Motor neuron (in vitro differentiated cells): ENCODE data around the gene TNFRSF1A. TPM values are rescaled to one million over a fixed set of nuclear protein-coding genes. Genes with fewer than 3 reads are reported as not detected.
A peak's percentile ranks its signal among the peaks of the same experiment; 100 is the strongest.

Experiments used
- ATAC-seq, 8 experiments: fragments of 200-7000 bp; cut with Tn5 transposase; replicated peaks in 6 of 8; 2 replicates each; pipeline ENCODE4 v1.8.0; 2021; ENCODE audit warnings: mild to moderate bottlenecking in 8 of 8, moderate library complexity in 8 of 8
- H3K27ac ChIP-seq, 2 donors: fragments of 250-450 bp; sonication (Bioruptor Pico); 2 replicates each; pipeline ENCODE4 v1.9.0; 2021; ENCODE audit warnings: antibody characterized with exemption in 2 of 2, mild to moderate bottlenecking in 2 of 2, moderate library complexity in 1 of 2
- H3K4me1 ChIP-seq, 2 donors: fragments of 250-450 bp; sonication (Bioruptor Pico); replicated peaks in 1 of 2; 2 replicates each; pipeline ENCODE4 v1.6.1; 2021; ENCODE audit warnings: antibody characterized with exemption in 2 of 2, mild to moderate bottlenecking in 2 of 2, moderate library complexity in 1 of 2
- H3K4me3 ChIP-seq, 5 donors: fragments of 250-450 bp; sonication (Bioruptor Pico); 2 replicates each; pipeline ENCODE4 v1.9.0; 2021; ENCODE audit warnings: antibody characterized with exemption in 5 of 5, mild to moderate bottlenecking in 5 of 5, moderate library complexity in 4 of 5
- WGBS, 10 experiments: fragments of 450-650 bp; shearing (Covaris generic); methylation state at CpG; one replicate each; pipeline ENCODE4 v1.0.0; 2022; 5-methylcytosine and 5-hydroxymethylcytosine counted together
- in situ Hi-C, 9 experiments: fragments of 400-800 bp; cut with MboI; loops; one replicate each; pipeline ENCODE4 v1.15.0; 2021; ENCODE audit warnings: low sequenced_read_pairs in 9 of 9, low pct_unique_long_range_greater_than_20kb in 2 of 9; ENCODE audit not compliant: unreplicated experiment in 9 of 9
- total RNA-seq, 8 experiments: library from RNA; unstranded; fragments of 300-600 nt; gene quantifications; 2 replicates each; pipeline versions ENCODE4 v1.2.3 to v1.2.4, GENCODE V29; 2022

Gene TNFRSF1A
- total RNA-seq, 8 experiments from 2014 or later, result 5.5 to 118 (median 35.7) TPM

- Histone ChIP-seq H3K4me1 (peaks cover 7 to 18% of the 10 kb centered on the region in 2 donors), H3K27ac (no peak overlapping the region), H3K4me3 (no peak overlapping the region)
- WGBS, 10 experiments, result 80 to 100% (median 92%) methylated on average over 1 to 6 of the region's 10 CpGs; no CpG with 5 or more reads in 4 of the 10 experiments
- ATAC-seq, result no peak
- in situ Hi-C loops, result no loop called here
Observed at GRCh38 chr12:6328045-6328779, 13.7 kb downstream of the TNFRSF1A start.

GRCh38 chr12:6327229-6328041, 14.4 kb downstream of the TNFRSF1A start:
- Histone ChIP-seq H3K4me3 (no peak overlapping the region), H3K27ac (no peak overlapping the region), H3K4me1 (peaks cover 9 to 25% of the 10 kb centered on the region in 2 donors)
- WGBS, 10 experiments, result 57 to 100% (median 89%) methylated on average over 1 to 14 of the region's 33 CpGs; no CpG with 5 or more reads in 5 of the 10 experiments
- no peak for ATAC-seq
- in situ Hi-C loops, result no loop called here

GRCh38 chr12:6326316-6327228, 15.3 kb downstream of the TNFRSF1A start:
- no peak overlapping the region for H3K4me3 ChIP-seq
- H3K4me1 ChIP-seq, result peaks cover 9 to 25% of the 10 kb centered on the region in 2 donors
- peak; percentile 0 to 74 (median 66) for ATAC-seq
- 20 to 80% (median 50%) methylated on average over 1 to 18 of the region's 21 CpGs for WGBS, 10 experiments
- in situ Hi-C loops, result no loop called here
- H3K27ac ChIP-seq, result no peak overlapping the region

- 78 to 100% (median 98%) methylated on average over 1 to 3 of the region's 6 CpGs; no CpG with 5 or more reads in 4 of the 10 experiments for WGBS, 10 experiments
- in situ Hi-C loops, result no loop called here
- peaks cover 9 to 25% of the 10 kb centered on the region in 2 donors for H3K4me1 ChIP-seq
- no peak overlapping the region for H3K27ac ChIP-seq
- no peak for ATAC-seq
- no peak overlapping the region for H3K4me3 ChIP-seq
Observed at GRCh38 chr12:6324936-6325750, 16.7 kb downstream of the TNFRSF1A start.

GRCh38 chr12:6323995-6324711, 17.7 kb downstream of the TNFRSF1A start:
- in situ Hi-C loops, result no loop called here
- Histone ChIP-seq H3K27ac (peak overlapping the region in 1 of 2 donors; percentile 41), H3K4me3 (no peak overlapping the region), H3K4me1 (peaks cover 9 to 25% of the 10 kb centered on the region in 2 donors)
- no peak for ATAC-seq
- 50 to 80% (median 51%) methylated on average over 1 to 2 of the region's 19 CpGs; no CpG with 5 or more reads in 7 of the 10 experiments for WGBS, 10 experiments

GRCh38 chr12:6323340-6323994, 18.4 kb downstream of the TNFRSF1A start:
- peaks cover 9 to 25% of the 10 kb centered on the region in 2 donors for H3K4me1 ChIP-seq
- 0 to 54% (median 15%) methylated on average over 1 to 10 of the region's 14 CpGs; no CpG with 5 or more reads in 1 of the 10 experiments for WGBS, 10 experiments
- H3K27ac ChIP-seq, result peak overlapping the region in 1 of 2 donors; percentile 41
- no peak overlapping the region for H3K4me3 ChIP-seq
- ATAC-seq, result peak; percentile 43 to 83 (median 82)
- in situ Hi-C loops, result no loop called here

GRCh38 chr12:6322969-6323339, 18.9 kb downstream of the TNFRSF1A start:
- in situ Hi-C loops, result no loop called here
- H3K4me1 ChIP-seq, result peaks cover 9 to 25% of the 10 kb centered on the region in 2 donors
- no peak overlapping the region for H3K4me3 ChIP-seq
- WGBS, 10 experiments, result 0 to 42% (median 0%) methylated on average over 1 to 2 of the region's 2 CpGs; no CpG with 5 or more reads in 3 of the 10 experiments
- no peak overlapping the region for H3K27ac ChIP-seq
- peak in 1 of 8 experiments; percentile 2 for ATAC-seq

- in situ Hi-C loops, result no loop called here
- no peak for ATAC-seq
- 80 to 100% (median 97%) methylated on average over 1 to 4 of the region's 4 CpGs; no CpG with 5 or more reads in 3 of the 10 experiments for WGBS, 10 experiments
- peaks cover 9 to 28% of the 10 kb centered on the region in 2 donors for H3K4me1 ChIP-seq
- no peak overlapping the region for H3K4me3 ChIP-seq
- no peak overlapping the region for H3K27ac ChIP-seq
Observed at GRCh38 chr12:6322352-6322751, 19.5 kb downstream of the TNFRSF1A start.

- Histone ChIP-seq H3K4me3 (no peak overlapping the region), H3K4me1 (peaks cover 9 to 33% of the 10 kb centered on the region in 2 donors), H3K27ac (no peak overlapping the region)
- in situ Hi-C loops, result no loop called here
- WGBS, 10 experiments, result 52 to 95% (median 86%) methylated on average over 1 to 4 of the region's 6 CpGs; no CpG with 5 or more reads in 1 of the 10 experiments
- ATAC-seq, result no peak
Observed at GRCh38 chr12:6321905-6322304, 20.0 kb downstream of the TNFRSF1A start.

GRCh38 chr12:6319446-6319845, 22.4 kb downstream of the TNFRSF1A start:
- in situ Hi-C loops, result no loop called here
- ATAC-seq, result no peak
- 79 to 100% (median 84%) methylated on average over 1 to 3 of the region's 4 CpGs; no CpG with 5 or more reads in 6 of the 10 experiments for WGBS, 10 experiments
- Histone ChIP-seq H3K4me3 (no peak overlapping the region), H3K4me1 (peaks cover 9 to 29% of the 10 kb centered on the region in 2 donors), H3K27ac (no peak overlapping the region)

GRCh38 chr12:6318440-6318879, 23.4 kb downstream of the TNFRSF1A start:
- Histone ChIP-seq H3K4me3 (no peak overlapping the region), H3K27ac (no peak overlapping the region), H3K4me1 (peaks cover 4 to 20% of the 10 kb centered on the region in 2 donors)
- in situ Hi-C loops, result no loop called here
- WGBS, 10 experiments, result 70 to 96% methylated on average over 2 to 4 of the region's 16 CpGs; no CpG with 5 or more reads in 8 of the 10 experiments
- peak in 1 of 8 experiments; percentile 0 for ATAC-seq
